K562 (cell line): ENCODE measurements around the gene L3MBTL1. TPM values are rescaled to one million over a fixed set of nuclear protein-coding genes. Genes with fewer than 3 reads are reported as not detected.
A peak's percentile ranks its signal among the peaks of the same experiment; 100 is the strongest.

Experiments used
- ATAC-seq: fragments of 200-7000 bp; cut with Tn5 transposase; 3 replicates; pipeline ENCODE4 v1.9.1; 2020; ENCODE audit warnings: moderate library complexity
- BruUV-seq: library from RNA; stranded (reverse); fragments of 400-500 nt; replicated peaks from 2 replicates; lab custom pipeline; 2021; lab: Mats Ljungman, UMichigan
- CTCF ChIA-PET: fragments of 300-600 bp; formaldehyde crosslinking; extraction: SDS; loops from one replicate; lab custom pipeline; 2021; ENCODE audit warnings: low intra/inter-chr PET ratio; lab: Yijun Ruan, JAX
- POLR2A ChIA-PET: fragments of 300-600, 350-650 bp; sonication (Branson Sonifier 250); formaldehyde crosslinking; extraction: SDS; loops from one replicate; lab custom pipeline; 2021; ENCODE audit warnings: antibody characterized with exemption, inconsistent platforms; lab: Yijun Ruan, JAX
- DNase-seq, 4 experiments: peaks; one replicate each; pipeline versions ENCODE4 v3.0.0 to v3.0.0-alpha.2; 2011 to 2018; ENCODE audit warnings: low spot score in 3 of 4, mixed read lengths in 3 of 4; ENCODE audit errors: extremely low read depth in 1 of 4
- FAIRE-seq: peaks from 2 replicates; lab custom pipeline; 2011; peaks lifted over from hg19 to GRCh38; lab: Jason Lieb, UNC
- H2AFZ ChIP-seq: 2 replicates; pipeline ENCODE4 v1.6.0; 2011; ENCODE audit warnings: low read depth, low read length, control low read depth, inconsistent platforms
- H3K27ac ChIP-seq: fragments of 200-600 bp; 3 replicates; pipeline ENCODE4 v1.8.0; 2011; ENCODE audit warnings: low read depth, mild to moderate bottlenecking, control low read depth, inconsistent platforms, low read length, moderate library complexity, mixed read lengths; ENCODE audit errors: extremely low read depth
- H3K27me3 ChIP-seq, 2 experiments: fragments of 300-600 bp in 1 of 2; 2 replicates in 1 of 2; 3 replicates in 1 of 2; pipeline versions ENCODE4 v1.6.0 to v1.8.0; 2011; ENCODE audit warnings: inconsistent platforms in 2 of 2, low read length in 2 of 2, mild to moderate bottlenecking in 1 of 2, mixed read lengths in 1 of 2, moderate library complexity in 1 of 2; ENCODE audit not compliant: control insufficient read depth in 2 of 2, insufficient read depth in 2 of 2
- H3K36me3 ChIP-seq: fragments of 300-600 bp; 3 replicates; pipeline ENCODE4 v1.8.0; 2011; ENCODE audit warnings: mild to moderate bottlenecking, low read length, inconsistent platforms; ENCODE audit not compliant: control insufficient read depth, insufficient read depth
- H3K4me1 ChIP-seq, 2 experiments: fragments of 200-600 bp in 1 of 2; replicated peaks in 1 of 2; 2 replicates in 1 of 2; 3 replicates in 1 of 2; pipeline versions ENCODE4 v1.5.1 to v1.8.0; 2011; ENCODE audit warnings: inconsistent platforms in 2 of 2, low read length in 2 of 2, mild to moderate bottlenecking in 1 of 2, mixed read lengths in 1 of 2, moderate library complexity in 1 of 2; ENCODE audit not compliant: control insufficient read depth in 2 of 2, insufficient read depth in 2 of 2
- H3K4me2 ChIP-seq: 2 replicates; pipeline ENCODE4 v1.6.1; 2011; ENCODE audit warnings: low read length, control low read depth, inconsistent platforms, mixed read lengths; ENCODE audit not compliant: insufficient read depth
- H3K4me3 ChIP-seq: fragments of 200-600 bp; sonication (generic), shearing (Covaris generic); 2 replicates; pipeline ENCODE4 v1.5.1; 2016; ENCODE audit warnings: control low read depth, inconsistent platforms
- H3K79me2 ChIP-seq: fragments of 200-600 bp; 3 replicates; pipeline ENCODE4 v1.8.0; 2011; ENCODE audit warnings: low read length, inconsistent platforms; ENCODE audit not compliant: control insufficient read depth, insufficient read depth
- H3K9ac ChIP-seq, 2 experiments: 2 replicates each; pipeline versions ENCODE4 v1.6.0 to v1.6.1; 2011; ENCODE audit warnings: low read depth in 2 of 2, low read length in 2 of 2, control low read depth in 1 of 2, inconsistent platforms in 1 of 2, mild to moderate bottlenecking in 1 of 2, mixed read lengths in 1 of 2; ENCODE audit not compliant: insufficient read depth in 1 of 2
- H3K9me1 ChIP-seq: one replicate; pipeline ENCODE4 v1.6.0; 2011; ENCODE audit warnings: inconsistent platforms, mild to moderate bottlenecking, low read length, moderate library complexity; ENCODE audit not compliant: control insufficient read depth, insufficient read depth
- H3K9me3 ChIP-seq: replicated peaks from 2 replicates; pipeline ENCODE4 v1.5.1; 2011; ENCODE audit warnings: low read depth, low read length, inconsistent platforms; ENCODE audit not compliant: control insufficient read depth, insufficient read depth
- H4K20me1 ChIP-seq: replicated peaks from 2 replicates; pipeline ENCODE4 v1.6.1; 2011; ENCODE audit warnings: low read length, inconsistent platforms, mixed read lengths; ENCODE audit not compliant: control insufficient read depth, insufficient read depth
- ARID1B ChIP-seq: fragments of 450-650 bp; IDR thresholded peaks from 2 replicates; pipeline ENCODE4 v1.6.1; 2016; ENCODE audit warnings: antibody characterized with exemption, mild to moderate bottlenecking, inconsistent platforms
- ATF1 ChIP-seq, 2 experiments: fragments of 450-650 bp in 1 of 2; IDR thresholded peaks; 2 replicates each; pipeline ENCODE4 v1.6.1; 2016; ENCODE audit warnings: missing compliant biosample characterization in 1 of 2, missing genetic modification characterization in 1 of 2
- DPF2 ChIP-seq: fragments of 450-650 bp; IDR thresholded peaks from 2 replicates; pipeline ENCODE4 v1.6.1; 2016
- EGR1 ChIP-seq: fragments of 450-650 bp; conservative IDR thresholded peaks from 2 replicates; pipeline ENCODE4 v1.6.1; 2017; ENCODE audit warnings: mild to moderate bottlenecking
- ERF ChIP-seq: fragments of 450-650 bp; formaldehyde crosslinking; IDR thresholded peaks from 2 replicates; pipeline ENCODE4 v1.4.0; 2020; ENCODE audit warnings: mild to moderate bottlenecking, mixed read lengths
- HNRNPK ChIP-seq: fragments of 200-400 bp; formaldehyde crosslinking; IDR thresholded peaks from one replicate; pipeline ENCODE4 v1.6.1; 2018; ENCODE audit warnings: mild to moderate bottlenecking, low read depth, low read length; ENCODE audit not compliant: poor library complexity, severe bottlenecking
- KAT2B ChIP-seq: IDR thresholded peaks from one replicate; pipeline ENCODE4 v1.6.1; 2012; ENCODE audit warnings: low read depth, mild to moderate bottlenecking, control low read depth, inconsistent platforms, low read length, moderate library complexity
- KLF6 ChIP-seq: fragments of 250-450 bp; sonication (Bioruptor Pico); IDR thresholded peaks from 2 replicates; pipeline ENCODE4 v1.4.0; 2020; ENCODE audit warnings: mild to moderate bottlenecking, moderate library complexity, borderline replicate concordance
- MAFF ChIP-seq: IDR thresholded peaks from 2 replicates; pipeline ENCODE4 v1.6.1; 2012; ENCODE audit warnings: low read length, improper control_type of control experiment
- POLR2A ChIP-seq: fragments of 450-650 bp; conservative IDR thresholded peaks from 2 replicates; pipeline ENCODE4 v1.6.1; 2016
- POLR2AphosphoS5 ChIP-seq: IDR thresholded peaks from 2 replicates; pipeline ENCODE4 v1.6.1; 2011; ENCODE audit warnings: mild to moderate bottlenecking, low read depth, low read length, moderate library complexity; ENCODE audit not compliant: control insufficient read depth, insufficient read depth
- POLR2H ChIP-seq: IDR thresholded peaks from 2 replicates; pipeline ENCODE4 v1.6.1; 2016; ENCODE audit warnings: missing genetic modification characterization, low read depth, mild to moderate bottlenecking, control low read depth, missing compliant biosample characterization, moderate library complexity
- RBFOX2 ChIP-seq: fragments of 200-400 bp; formaldehyde crosslinking; IDR thresholded peaks from 2 replicates; pipeline ENCODE4 v1.6.1; 2017; ENCODE audit warnings: low read depth, mild to moderate bottlenecking, low read length, moderate library complexity
- SRSF9 ChIP-seq: fragments of 200-400 bp; formaldehyde crosslinking; IDR thresholded peaks from 2 replicates; pipeline ENCODE4 v1.6.1; 2017; ENCODE audit warnings: low read depth, low read length, borderline replicate concordance
- SUPT5H ChIP-seq: fragments of 450-650 bp; IDR thresholded peaks from 2 replicates; pipeline ENCODE4 v1.6.1; 2016
- ZBTB17 ChIP-seq: fragments of 450-650 bp; formaldehyde crosslinking; IDR thresholded peaks from 2 replicates; pipeline ENCODE4 v1.4.0; 2020; ENCODE audit warnings: mild to moderate bottlenecking
- ZNF134 ChIP-seq: fragments of 250-450 bp; sonication (Bioruptor Pico); conservative IDR thresholded peaks from 2 replicates; pipeline ENCODE4 v1.4.0; 2020
- ZNF280A ChIP-seq: fragments of 450-650 bp; IDR thresholded peaks from 2 replicates; pipeline ENCODE4 v1.6.1; 2018; ENCODE audit warnings: mild to moderate bottlenecking, low read depth; ENCODE audit not compliant: partially characterized antibody
- ZNF507 ChIP-seq: conservative IDR thresholded peaks from 2 replicates; pipeline ENCODE4 v1.6.1; 2017; ENCODE audit warnings: missing genetic modification characterization, missing compliant biosample characterization
- ZNF764 ChIP-seq: fragments of 250-450 bp; sonication (Bioruptor Pico); IDR thresholded peaks from 2 replicates; pipeline ENCODE4 v1.4.0; 2020; ENCODE audit warnings: low read depth, mild to moderate bottlenecking, moderate library complexity
- WGBS: fragments of 100-300 bp; shearing (Covaris generic); methylation state at CpG from one replicate; pipeline ENCODE4 v1.1.6; 2016; ENCODE audit warnings: low coverage, mixed read lengths; ENCODE audit not compliant: insufficient coverage; ENCODE audit errors: missing lambda C conversion rate; 5-methylcytosine and 5-hydroxymethylcytosine counted together
- in situ Hi-C: fragments of 300-500 bp; cut with MboI; formaldehyde crosslinking; loops from 4 replicates; pipeline ENCODE4 v1.15.0; 2018; ENCODE audit warnings: inconsistent platforms, mixed read lengths
- intact Hi-C: fragments of 100-400 bp; cut with micrococcal nuclease; formaldehyde crosslinking; loops from 2 replicates; pipeline ENCODE4 v1.14.2; 2022
- polyA plus RNA-seq, 8 experiments: library from polyadenylated mRNA; depleted of rRNA in 4 of 8; stranded (reverse) in 5 of 8; unstranded in 3 of 8; fragments of >200 nt; fragmentation: Nextera tagmentation in 2 of 8; fragmentation: Illumina TruSeq in 1 of 8; extraction: Ambion mirVana in 2 of 8; extraction: Trizol in 1 of 8; gene quantifications; 2 replicates each; pipeline versions ENCODE4 v1.2.1 to v1.2.3, GENCODE V29; 2011 to 2014; ENCODE audit warnings: inconsistent platforms in 1 of 8, missing spikeins in 1 of 8
- total RNA-seq, 7 experiments: library from RNA; depleted of rRNA in 6 of 7; stranded (reverse); fragments of >200 nt in 6 of 7; fragmentation: Illumina TruSeq in 2 of 7; extraction: Trizol in 2 of 7; gene quantifications; 2 replicates each; pipeline versions ENCODE4 v1.2.1 to v1.2.3, GENCODE V29; 2011 to 2021; ENCODE audit warnings: low replicate concordance in 1 of 7

The L3MBTL1 gene
- total and polyA plus RNA-seq, 9 of the 15 experiments (the other 6 are each of a cell fraction or from before 2014, with no cell fraction given) = 0.77 to 10.0 (median 4.4) TPM

GRCh38 chr20:43461894-43462659, 45.4 kb upstream of the L3MBTL1 start:
- Histone ChIP-seq H3K4me2 (no peak overlapping the region), H3K9me1 (peaks cover 4% of the 10 kb centered on the region), H3K79me2 (peaks cover 53% of the 10 kb centered on the region), H3K27me3 (no peaks in the 10 kb centered on the region), H3K9me3 (no peaks in the 10 kb centered on the region), H4K20me1 (peaks cover 13% of the 10 kb centered on the region; the same call in 1 of the 2 replicates), H3K9ac (no peak overlapping the region), H3K4me1 (peaks cover 7% of the 10 kb centered on the region in 2 experiments; a peak in 4 of 5 replicates), H2AFZ (no peak overlapping the region), H3K4me3 (no peak overlapping the region), H3K36me3 (peaks cover 75% of the 10 kb centered on the region), H3K27ac (no peak overlapping the region)
- no peak for ATAC-seq
- in situ Hi-C loops = no loop called here
- intact Hi-C loops = no loop called here
- 89% methylated on average over 3 of the region's 3 CpGs for WGBS
- DNase-seq = no peak
- CTCF ChIA-PET = no interaction called here
- no peak for FAIRE-seq
- POLR2A ChIA-PET = interaction anchor here (0.7 to 3.8 kb wide), 10 partner anchors 8 to 197 kb away, joined by 3 to 23 read pairs (median 4); no protein-coding TSS in a partner anchor
- BruUV-seq = no TSS peak
- 0 out of 2 replicates have a peak, but pooled peaks have one; percentile 8 for TF ChIP-seq SUPT5H
- peak; percentile 45; the same call in 1 of the 2 replicates for TF ChIP-seq POLR2AphosphoS5
- TF ChIP-seq HNRNPK = no peak
- no peak for TF ChIP-seq DPF2
- no peak for TF ChIP-seq ERF
- peak; percentile 16; the same call in 1 of the 2 replicates for TF ChIP-seq RBFOX2
- TF ChIP-seq MAFF = no peak
- TF ChIP-seq POLR2A = 0 out of 2 replicates have a peak, but pooled peaks have one; percentile 38
- TF ChIP-seq ZBTB17 (CRISPR knock-in tag) = no peak
- no peak for TF ChIP-seq KAT2B
- TF ChIP-seq ATF1 (CRISPR knock-in tag; IDR thresholded peaks at IDR 0.05) = no peak
- no peak for TF ChIP-seq ATF1 (tag; IDR thresholded peaks at IDR 0.05)
- TF ChIP-seq ARID1B = no peak
- no peak for TF ChIP-seq ZNF507 (tag)
- TF ChIP-seq ZNF134 (CRISPR knock-in tag) = no peak
- no peak for TF ChIP-seq SRSF9
- no peak for TF ChIP-seq KLF6 (CRISPR knock-in tag)
- no peak for TF ChIP-seq ZNF280A
- 0 out of 2 replicates have a peak, but pooled peaks have one; percentile 14 for TF ChIP-seq POLR2H (tag)
- TF ChIP-seq EGR1 = no peak
- no peak for TF ChIP-seq ZNF764 (CRISPR knock-in tag)
